SJSA1 (cell line): ENCODE results near the gene CLSTN2. TPM values are rescaled to one million over a fixed set of nuclear protein-coding genes. Genes with fewer than 3 reads are reported as not detected.

Source experiments
- DNase-seq, 2 experiments: peaks; one replicate each; pipeline ENCODE4 v3.0.0-alpha.2; 2015 to 2020; ENCODE audit warnings: low spot score in 2 of 2, low read depth in 1 of 2
- H3K27ac ChIP-seq: fragments of 250-450 bp; sonication (Bioruptor Pico); 2 replicates; pipeline ENCODE4 v1.5.1; 2020; ENCODE audit warnings: mild to moderate bottlenecking, moderate library complexity
- H3K27me3 ChIP-seq: fragments of 250-450 bp; sonication (Bioruptor Pico); replicated peaks from 2 replicates; pipeline ENCODE4 v1.5.1; 2020; ENCODE audit warnings: mild to moderate bottlenecking, moderate library complexity
- H3K36me3 ChIP-seq: fragments of 250-450 bp; sonication (Bioruptor Pico); 2 replicates; pipeline ENCODE4 v1.5.1; 2020; ENCODE audit warnings: mild to moderate bottlenecking
- H3K4me1 ChIP-seq: fragments of 250-450 bp; sonication (Bioruptor Pico); replicated peaks from 2 replicates; pipeline ENCODE4 v1.6.1; 2021; ENCODE audit warnings: mild to moderate bottlenecking
- H3K4me3 ChIP-seq: fragments of 250-450 bp; sonication (Bioruptor Pico); 2 replicates; pipeline ENCODE4 v1.5.1; 2020; ENCODE audit warnings: mild to moderate bottlenecking
- H3K9me3 ChIP-seq: fragments of 250-450 bp; sonication (Bioruptor Pico); replicated peaks from 2 replicates; pipeline ENCODE4 v1.5.1; 2020; ENCODE audit warnings: mild to moderate bottlenecking
- total RNA-seq: library from RNA; depleted of rRNA; stranded (reverse); fragments of >200 nt; shearing (Covaris generic); gene quantifications from 2 replicates; pipeline ENCODE4 v1.2.3, GENCODE V29; 2014

Gene CLSTN2
- total RNA-seq, 1 experiment from 2014 or later: 0.05 TPM

GRCh38 chr3:140203510-140203909, 268.5 kb downstream of the CLSTN2 start:
- H3K27me3 ChIP-seq: no peaks in the 10 kb centered on the region
- H3K36me3 ChIP-seq: no peaks in the 10 kb centered on the region
- H3K9me3 ChIP-seq: no peaks in the 10 kb centered on the region
- no peaks in the 10 kb centered on the region for H3K4me1 ChIP-seq
- H3K27ac ChIP-seq: no peak overlapping the region
- DNase-seq: no peak
- no peak overlapping the region for H3K4me3 ChIP-seq

DNA sequence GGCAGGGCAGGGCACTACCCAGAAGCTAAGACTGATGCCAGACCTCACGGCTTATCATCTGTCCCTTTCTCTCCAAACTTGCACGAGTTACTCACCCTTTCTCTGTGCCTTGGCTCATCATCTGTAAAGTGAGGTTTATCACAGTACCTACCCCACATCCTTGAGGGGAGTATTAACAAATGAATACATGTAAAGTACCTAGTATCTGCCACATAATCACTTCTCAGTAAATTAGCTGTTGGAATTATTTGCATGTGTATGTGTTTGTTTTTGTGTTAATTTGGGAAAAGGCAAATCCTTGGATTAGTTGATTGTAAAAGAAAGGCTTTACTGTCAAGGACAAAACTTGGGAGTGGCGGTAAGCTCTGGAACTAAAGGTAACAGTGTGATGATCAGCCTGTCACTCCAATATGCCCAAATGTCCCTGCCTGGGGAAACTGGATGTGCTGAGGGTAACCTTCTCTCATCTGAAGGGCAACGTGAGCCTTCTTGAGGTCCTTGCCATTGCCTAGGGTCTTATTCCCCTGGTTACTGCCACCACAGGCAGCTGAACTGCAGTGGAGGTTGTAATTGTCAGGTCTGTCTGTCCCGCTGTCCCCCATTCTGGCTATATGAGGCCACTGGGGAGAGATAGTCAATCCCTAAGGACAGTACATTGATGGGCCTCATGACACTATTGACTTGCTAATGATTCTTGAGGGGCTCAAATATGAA, 269.4 kb downstream of the CLSTN2 start:
- no peaks in the 10 kb centered on the region for H3K36me3 ChIP-seq
- DNase-seq: no peak
- H3K27ac ChIP-seq: no peak overlapping the region
- no peaks in the 10 kb centered on the region for H3K27me3 ChIP-seq
- no peaks in the 10 kb centered on the region for H3K9me3 ChIP-seq
- H3K4me1 ChIP-seq: no peaks in the 10 kb centered on the region
- no peak overlapping the region for H3K4me3 ChIP-seq

DNA sequence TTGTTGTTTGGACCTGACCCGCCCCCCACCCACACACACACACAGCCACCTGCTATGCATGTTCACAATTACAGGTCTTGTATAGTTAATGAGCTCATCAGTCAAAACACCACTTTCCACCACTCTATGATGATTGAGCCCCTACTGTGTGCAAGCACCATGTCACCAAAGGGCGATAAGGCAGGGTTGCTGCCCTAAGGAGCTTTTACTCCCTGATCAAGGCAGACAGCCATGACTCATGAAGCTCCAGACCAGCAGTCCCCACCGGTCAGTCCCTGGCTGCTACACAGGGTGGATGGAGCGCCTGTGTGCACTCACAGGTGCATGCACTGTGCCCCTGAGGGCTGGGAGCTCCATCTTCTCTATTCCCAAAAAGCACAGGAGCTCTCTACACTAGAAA, 270.6 kb downstream of the CLSTN2 start:
- Histone ChIP-seq H3K36me3 (no peaks in the 10 kb centered on the region), H3K4me1 (no peaks in the 10 kb centered on the region), H3K4me3 (no peak overlapping the region), H3K27me3 (no peaks in the 10 kb centered on the region), H3K9me3 (no peaks in the 10 kb centered on the region), H3K27ac (no peak overlapping the region)
- no peak for DNase-seq

DNA sequence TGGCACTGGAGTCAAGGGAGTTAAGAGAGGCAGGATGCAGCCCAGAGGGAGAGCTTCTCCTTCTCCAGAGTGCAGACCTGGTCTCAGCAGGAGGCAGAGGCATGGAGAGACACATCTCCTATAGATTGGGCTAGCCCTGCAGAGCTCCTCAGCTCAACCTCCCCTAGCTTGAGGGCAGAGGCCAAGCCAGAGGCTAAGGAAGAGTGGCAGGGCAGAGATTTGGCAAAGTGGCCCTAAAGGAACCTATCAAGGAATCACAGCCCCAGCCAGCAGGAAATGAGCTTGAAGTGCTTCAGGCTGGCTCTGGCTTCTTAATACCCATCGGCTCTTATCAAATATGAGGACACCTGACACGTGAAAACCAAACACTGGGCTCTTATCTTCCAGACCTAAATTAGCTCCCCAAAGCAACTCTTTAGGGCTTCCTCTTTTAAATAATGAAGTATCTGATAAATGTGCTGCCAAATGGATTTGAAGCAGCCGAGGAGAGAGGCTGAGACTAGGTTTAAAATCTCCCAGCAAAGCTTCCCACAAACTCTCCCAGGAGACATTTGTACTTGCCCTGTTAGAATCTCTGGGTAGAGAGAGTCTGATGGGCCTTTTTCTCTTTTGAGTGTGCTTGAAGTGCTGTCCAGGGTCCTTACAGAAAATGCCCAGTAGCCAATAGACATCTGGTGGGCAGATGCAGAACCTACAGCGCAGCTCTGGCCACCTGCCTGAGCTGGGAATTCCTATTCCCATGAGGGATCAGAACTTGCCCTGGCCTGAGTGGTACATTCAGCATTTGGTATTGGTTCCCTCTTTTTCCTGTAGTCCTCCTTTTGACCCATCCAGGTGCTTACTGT, 271.4 kb downstream of the CLSTN2 start:
- Histone ChIP-seq H3K27ac (no peak overlapping the region), H3K36me3 (no peaks in the 10 kb centered on the region), H3K27me3 (no peaks in the 10 kb centered on the region), H3K4me1 (no peaks in the 10 kb centered on the region), H3K9me3 (no peaks in the 10 kb centered on the region), H3K4me3 (no peak overlapping the region)
- DNase-seq: no peak

DNA sequence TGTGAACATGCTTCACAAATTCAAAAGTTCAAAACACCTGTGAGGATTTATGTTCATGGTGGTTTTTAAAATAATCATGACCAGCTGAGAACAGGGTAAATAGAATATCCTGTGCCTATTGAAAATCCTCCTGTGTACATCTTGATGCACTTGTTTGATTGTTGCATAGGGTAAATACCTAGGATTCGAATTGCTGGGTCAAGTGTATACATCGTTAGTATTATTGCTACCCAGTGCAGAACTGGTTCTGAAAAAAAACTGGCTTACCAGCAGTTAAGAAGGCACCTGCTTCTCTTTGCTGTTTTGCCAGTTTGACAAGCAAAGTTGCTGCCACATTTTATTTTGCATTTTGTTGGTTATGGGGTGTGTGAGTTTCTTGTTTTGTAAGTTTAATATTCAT, 272.6 kb downstream of the CLSTN2 start:
- no peaks in the 10 kb centered on the region for H3K4me1 ChIP-seq
- H3K9me3 ChIP-seq: no peaks in the 10 kb centered on the region
- H3K27me3 ChIP-seq: no peaks in the 10 kb centered on the region
- H3K27ac ChIP-seq: no peak overlapping the region
- no peak overlapping the region for H3K4me3 ChIP-seq
- H3K36me3 ChIP-seq: no peaks in the 10 kb centered on the region
- no peak for DNase-seq

DNA sequence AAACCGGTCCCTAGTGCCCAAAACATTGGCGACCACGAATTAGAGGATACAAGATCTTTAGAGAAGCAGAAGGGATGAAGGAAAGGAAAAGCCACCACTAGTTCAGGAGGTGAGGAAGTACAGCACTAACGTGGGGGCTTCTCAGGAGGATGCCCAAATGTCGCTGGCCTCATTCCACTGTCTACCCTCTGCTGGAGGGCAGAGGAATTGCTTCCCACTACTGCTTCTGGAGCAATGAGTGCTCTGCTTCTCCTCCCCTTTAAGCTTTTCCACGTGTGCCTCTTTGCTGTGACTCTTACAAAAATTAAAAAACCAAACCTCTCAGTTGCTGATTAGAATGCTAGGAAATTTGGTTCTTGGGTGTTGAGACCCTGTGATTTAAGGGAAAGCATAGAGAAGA, 281.3 kb downstream of the CLSTN2 start:
- no peak overlapping the region for H3K4me3 ChIP-seq
- H3K27me3 ChIP-seq: no peaks in the 10 kb centered on the region
- H3K36me3 ChIP-seq: no peaks in the 10 kb centered on the region
- H3K27ac ChIP-seq: no peak overlapping the region
- no peaks in the 10 kb centered on the region for H3K4me1 ChIP-seq
- H3K9me3 ChIP-seq: no peaks in the 10 kb centered on the region
- no peak for DNase-seq

DNA sequence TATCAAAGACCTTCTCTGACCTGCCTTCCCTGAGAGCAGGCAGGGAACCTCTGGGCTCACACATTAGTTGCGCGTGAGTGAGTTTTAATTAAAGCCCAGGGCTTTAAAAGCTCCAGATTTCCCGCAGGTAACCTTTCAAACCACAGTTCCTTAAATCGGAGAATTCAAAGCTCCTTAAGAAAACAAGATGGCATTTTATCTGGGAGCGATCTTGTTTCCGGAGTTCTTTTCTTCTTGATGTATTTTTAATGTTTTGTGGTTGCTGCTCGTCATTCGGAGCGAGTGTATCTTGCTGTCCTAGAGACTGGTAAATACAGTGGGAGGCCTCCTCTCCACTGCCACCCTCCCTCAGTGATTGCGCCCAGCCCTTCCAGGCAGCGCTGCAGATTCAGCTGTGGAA, 284.3 kb downstream of the CLSTN2 start:
- Histone ChIP-seq H3K4me3 (no peak overlapping the region), H3K36me3 (no peaks in the 10 kb centered on the region), H3K9me3 (no peaks in the 10 kb centered on the region), H3K27me3 (no peaks in the 10 kb centered on the region), H3K4me1 (no peaks in the 10 kb centered on the region), H3K27ac (no peak overlapping the region)
- DNase-seq: no peak

DNA sequence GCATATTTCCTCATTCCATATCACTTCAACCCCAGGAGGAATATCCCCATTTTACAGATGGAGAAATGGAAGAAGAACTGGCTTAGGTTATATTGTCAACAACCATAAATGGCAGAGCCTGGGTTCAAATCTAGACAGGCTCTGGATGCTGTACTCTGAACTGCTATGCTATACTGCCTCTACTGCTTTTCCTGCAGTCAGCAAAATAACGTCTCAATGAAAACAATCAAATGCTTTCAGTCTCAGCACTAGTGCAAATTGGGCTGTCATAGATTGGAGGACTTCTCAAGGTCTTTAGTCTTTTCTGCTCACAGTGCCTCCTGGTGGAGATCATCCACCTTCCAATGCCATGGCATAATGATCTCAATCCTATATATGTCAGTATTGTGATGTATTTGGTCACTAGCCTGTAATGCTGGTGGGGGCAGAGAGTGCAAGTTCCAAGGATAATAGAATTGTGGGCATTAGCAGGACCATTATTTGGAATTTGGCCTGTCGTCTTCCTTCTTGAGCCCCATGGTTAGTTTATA, 285.0 kb downstream of the CLSTN2 start:
- Histone ChIP-seq H3K4me3 (no peak overlapping the region), H3K27ac (no peak overlapping the region), H3K4me1 (no peaks in the 10 kb centered on the region), H3K27me3 (no peaks in the 10 kb centered on the region), H3K36me3 (no peaks in the 10 kb centered on the region), H3K9me3 (no peaks in the 10 kb centered on the region)
- DNase-seq: no peak

DNA sequence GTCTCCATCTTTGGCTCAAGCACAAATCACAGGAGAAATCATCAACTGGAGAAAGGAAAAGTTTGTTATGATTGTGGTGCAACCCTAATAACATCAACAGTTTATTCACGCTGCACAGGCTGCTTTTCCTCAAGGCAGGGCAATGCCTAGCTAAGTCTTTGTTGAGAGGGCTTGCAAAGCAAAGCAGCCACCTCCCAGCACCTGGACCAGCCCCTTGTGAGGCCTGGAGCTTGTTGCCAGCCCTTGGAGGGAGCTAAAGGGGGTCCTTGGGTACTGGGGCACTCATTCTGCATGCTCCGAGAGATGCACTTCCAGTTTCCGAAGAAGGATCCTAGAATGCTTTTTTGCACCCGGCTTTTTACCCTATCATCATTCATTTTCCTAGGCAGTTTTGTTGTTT, 288.2 kb downstream of the CLSTN2 start:
- no peak overlapping the region for H3K27ac ChIP-seq
- DNase-seq: no peak

GRCh38 chr3:140223631-140224030, 288.6 kb downstream of the CLSTN2 start:
- no peaks in the 10 kb centered on the region for H3K27me3 ChIP-seq
- H3K9me3 ChIP-seq: no peaks in the 10 kb centered on the region
- no peaks in the 10 kb centered on the region for H3K36me3 ChIP-seq
- no peaks in the 10 kb centered on the region for H3K4me1 ChIP-seq
- DNase-seq: no peak
- H3K27ac ChIP-seq: no peak overlapping the region
- no peak overlapping the region for H3K4me3 ChIP-seq

More for the DNA sequence above, 288.2 kb downstream of the CLSTN2 start:
- Histone ChIP-seq H3K9me3 (no peaks in the 10 kb centered on the region), H3K36me3 (no peaks in the 10 kb centered on the region), H3K4me1 (no peaks in the 10 kb centered on the region), H3K4me3 (no peak overlapping the region), H3K27me3 (no peaks in the 10 kb centered on the region)

GRCh38 chr3:140224307-140224706, 289.3 kb downstream of the CLSTN2 start:
- Histone ChIP-seq H3K27me3 (no peaks in the 10 kb centered on the region), H3K4me1 (no peaks in the 10 kb centered on the region), H3K27ac (no peak overlapping the region), H3K9me3 (no peaks in the 10 kb centered on the region), H3K4me3 (no peak overlapping the region), H3K36me3 (no peaks in the 10 kb centered on the region)
- DNase-seq: no peak

DNA sequence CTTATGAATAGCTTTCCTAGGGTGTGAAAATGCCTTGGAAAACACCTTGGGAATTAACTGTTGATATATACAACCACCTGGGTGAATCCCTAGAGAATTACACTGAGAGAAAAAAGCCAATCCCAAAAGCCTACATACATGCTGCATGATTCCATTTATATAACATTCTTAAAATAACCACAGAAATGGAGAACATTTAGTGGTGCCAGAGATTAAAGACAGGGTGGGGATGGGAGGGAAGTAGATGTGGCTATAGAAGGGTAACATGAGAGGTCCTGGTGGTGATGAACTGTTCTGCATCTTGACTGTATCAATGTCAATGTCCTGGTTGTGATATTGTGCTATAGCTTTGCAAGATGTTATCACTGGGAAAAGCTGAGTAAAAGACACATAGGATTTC, 291.0 kb downstream of the CLSTN2 start:
- no peak for DNase-seq
- H3K27me3 ChIP-seq: no peaks in the 10 kb centered on the region
- no peaks in the 10 kb centered on the region for H3K4me1 ChIP-seq
- H3K9me3 ChIP-seq: no peaks in the 10 kb centered on the region
- no peak overlapping the region for H3K27ac ChIP-seq
- H3K4me3 ChIP-seq: no peak overlapping the region
- H3K36me3 ChIP-seq: no peaks in the 10 kb centered on the region

DNA sequence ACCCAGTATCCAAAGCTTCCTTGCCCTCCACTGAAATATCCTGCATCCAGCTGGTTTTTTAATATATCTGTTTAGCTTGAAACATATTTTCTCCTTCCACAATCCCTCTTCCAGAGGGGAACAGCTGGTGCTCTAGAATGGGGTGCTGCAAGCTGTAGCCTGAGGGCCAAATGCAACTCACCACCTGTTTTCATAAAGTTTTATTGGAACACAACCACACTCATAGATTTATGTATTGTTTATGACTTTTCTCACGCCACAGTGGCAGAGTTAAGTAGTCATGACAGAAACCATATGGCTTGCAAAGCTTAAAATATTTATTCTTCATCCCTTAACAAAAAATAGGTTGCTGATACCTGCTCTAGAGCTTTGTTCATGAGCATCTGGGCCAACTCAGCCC, 298.7 kb downstream of the CLSTN2 start:
- Histone ChIP-seq H3K9me3 (no peaks in the 10 kb centered on the region), H3K36me3 (no peaks in the 10 kb centered on the region), H3K4me1 (no peaks in the 10 kb centered on the region), H3K27me3 (no peaks in the 10 kb centered on the region), H3K27ac (no peak overlapping the region), H3K4me3 (no peak overlapping the region)
- DNase-seq: no peak

GRCh38 chr3:140234256-140234655, 299.3 kb downstream of the CLSTN2 start:
- H3K27me3 ChIP-seq: no peaks in the 10 kb centered on the region
- H3K4me1 ChIP-seq: no peaks in the 10 kb centered on the region
- no peak overlapping the region for H3K4me3 ChIP-seq
- no peaks in the 10 kb centered on the region for H3K9me3 ChIP-seq
- no peak for DNase-seq
- H3K36me3 ChIP-seq: no peaks in the 10 kb centered on the region
- no peak overlapping the region for H3K27ac ChIP-seq
